VCaP (cell line): ENCODE results near the gene GNE.

Experiments used
- H3K27ac ChIP-seq: fragments of 450-650 bp; 2 replicates; pipeline ENCODE4 v1.5.1; 2017
- TF ChIP-seq, protein P1 (sequence below): fragments of 450-650 bp; conservative IDR thresholded peaks from 2 replicates; pipeline ENCODE4 v1.5.1; 2017; ENCODE audit warnings: mild to moderate bottlenecking, moderate library complexity

GNE gene

DNA sequence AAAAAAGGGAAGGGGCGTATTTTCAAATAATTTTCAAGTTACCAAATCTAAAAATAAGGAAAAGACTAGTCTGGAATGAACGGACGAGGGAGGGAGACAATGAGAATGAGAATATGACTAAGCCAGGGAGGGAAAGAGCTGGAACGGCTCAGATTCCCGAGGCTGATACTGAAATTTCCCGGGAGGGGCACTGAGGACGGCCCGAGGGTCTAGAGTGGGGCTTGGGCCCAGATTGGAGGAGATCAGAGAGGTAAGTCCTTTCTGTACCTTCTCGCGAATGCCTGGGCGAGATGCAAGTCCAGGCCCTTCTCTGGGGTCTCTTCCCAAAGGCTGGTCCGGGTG lies 92.5 kb downstream of the GNE start:
- TF ChIP-seq, protein P1, sequence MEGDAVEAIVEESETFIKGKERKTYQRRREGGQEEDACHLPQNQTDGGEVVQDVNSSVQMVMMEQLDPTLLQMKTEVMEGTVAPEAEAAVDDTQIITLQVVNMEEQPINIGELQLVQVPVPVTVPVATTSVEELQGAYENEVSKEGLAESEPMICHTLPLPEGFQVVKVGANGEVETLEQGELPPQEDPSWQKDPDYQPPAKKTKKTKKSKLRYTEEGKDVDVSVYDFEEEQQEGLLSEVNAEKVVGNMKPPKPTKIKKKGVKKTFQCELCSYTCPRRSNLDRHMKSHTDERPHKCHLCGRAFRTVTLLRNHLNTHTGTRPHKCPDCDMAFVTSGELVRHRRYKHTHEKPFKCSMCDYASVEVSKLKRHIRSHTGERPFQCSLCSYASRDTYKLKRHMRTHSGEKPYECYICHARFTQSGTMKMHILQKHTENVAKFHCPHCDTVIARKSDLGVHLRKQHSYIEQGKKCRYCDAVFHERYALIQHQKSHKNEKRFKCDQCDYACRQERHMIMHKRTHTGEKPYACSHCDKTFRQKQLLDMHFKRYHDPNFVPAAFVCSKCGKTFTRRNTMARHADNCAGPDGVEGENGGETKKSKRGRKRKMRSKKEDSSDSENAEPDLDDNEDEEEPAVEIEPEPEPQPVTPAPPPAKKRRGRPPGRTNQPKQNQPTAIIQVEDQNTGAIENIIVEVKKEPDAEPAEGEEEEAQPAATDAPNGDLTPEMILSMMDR, result no peak
- no peak overlapping the region for H3K27ac ChIP-seq

DNA sequence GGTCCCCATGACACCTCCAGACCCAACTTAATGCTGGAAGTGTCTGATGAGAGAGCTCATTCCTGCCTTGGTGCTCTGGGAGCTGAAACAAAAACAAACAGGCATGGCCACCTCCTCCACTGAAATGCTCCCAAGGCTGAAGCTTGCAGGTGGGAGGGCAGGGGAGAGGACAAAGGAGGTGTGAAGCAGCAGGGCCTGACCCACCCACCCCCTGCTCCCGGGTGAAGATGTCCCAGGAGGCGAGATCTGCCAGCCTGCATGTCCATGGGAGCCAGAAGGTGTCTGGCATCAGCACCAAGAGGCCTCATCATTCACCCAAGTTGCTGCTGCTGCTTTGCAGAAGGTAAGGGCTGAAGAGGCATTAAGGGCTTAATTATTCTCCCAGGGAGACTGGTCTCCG lies 93.3 kb downstream of the GNE start:
- TF ChIP-seq, protein P1, result no peak
- H3K27ac ChIP-seq, result no peak overlapping the region
